HL-60 (cell line): ENCODE measurements around the gene TNRC6A.
"Not testable (repeated sequence)": the region's sequence is repeated elsewhere in the genome, so short reads cannot be mapped to it uniquely, and the experiment has no call there.

Experiments used
- DNase-seq, 2 experiments: peaks; one replicate each; pipeline ENCODE4 v3.0.0-alpha.2; 2010 to 2020; ENCODE audit warnings: low read depth in 1 of 2, low spot score in 1 of 2
- H3K27ac ChIP-seq: fragments of 250-450 bp; sonication (Bioruptor Pico); replicated peaks from 2 replicates; pipeline ENCODE4 v1.5.1; 2020; ENCODE audit warnings: mild to moderate bottlenecking, moderate library complexity
- H3K27me3 ChIP-seq: fragments of 250-450 bp; sonication (Bioruptor Pico); 2 replicates; pipeline ENCODE4 v1.5.1; 2021; ENCODE audit warnings: mild to moderate bottlenecking, moderate library complexity; ENCODE audit not compliant: insufficient read depth, poor library complexity, severe bottlenecking
- H3K4me3 ChIP-seq: replicated peaks from 2 replicates; pipeline ENCODE4 v1.5.1; 2011; ENCODE audit warnings: mild to moderate bottlenecking, control low read depth, low read length; ENCODE audit not compliant: insufficient read depth
- CTCF ChIP-seq: IDR thresholded peaks from one replicate; pipeline ENCODE4 v1.5.1; 2011; ENCODE audit warnings: low read length, control low read depth, inconsistent platforms; ENCODE audit not compliant: insufficient read depth
- GABPA ChIP-seq: IDR thresholded peaks from 2 replicates; pipeline ENCODE4 v1.6.1; 2012; ENCODE audit warnings: low read depth
- POLR2AphosphoS5 ChIP-seq: IDR thresholded peaks from 2 replicates; pipeline ENCODE4 v1.6.1; 2012; ENCODE audit warnings: low read depth
- REST ChIP-seq: IDR thresholded peaks from 2 replicates; pipeline ENCODE4 v1.6.1; 2012; ENCODE audit warnings: low read depth; ENCODE audit not compliant: insufficient replicate concordance
- SPI1 ChIP-seq: IDR thresholded peaks from 2 replicates; pipeline ENCODE4 v1.6.1; 2012; ENCODE audit warnings: low read depth, mild to moderate bottlenecking, borderline replicate concordance

The TNRC6A gene

GRCh38 chr16:24841291-24841690, 111.8 kb downstream of the TNRC6A start:
- no peak for DNase-seq
- Histone ChIP-seq H3K27ac (no peak overlapping the region), H3K4me3 (no peak overlapping the region), H3K27me3 (no peaks in the 10 kb centered on the region)
- TF ChIP-seq CTCF (no peak), REST (no peak), POLR2AphosphoS5 (no peak), GABPA (no peak), SPI1 (no peak)

DNA sequence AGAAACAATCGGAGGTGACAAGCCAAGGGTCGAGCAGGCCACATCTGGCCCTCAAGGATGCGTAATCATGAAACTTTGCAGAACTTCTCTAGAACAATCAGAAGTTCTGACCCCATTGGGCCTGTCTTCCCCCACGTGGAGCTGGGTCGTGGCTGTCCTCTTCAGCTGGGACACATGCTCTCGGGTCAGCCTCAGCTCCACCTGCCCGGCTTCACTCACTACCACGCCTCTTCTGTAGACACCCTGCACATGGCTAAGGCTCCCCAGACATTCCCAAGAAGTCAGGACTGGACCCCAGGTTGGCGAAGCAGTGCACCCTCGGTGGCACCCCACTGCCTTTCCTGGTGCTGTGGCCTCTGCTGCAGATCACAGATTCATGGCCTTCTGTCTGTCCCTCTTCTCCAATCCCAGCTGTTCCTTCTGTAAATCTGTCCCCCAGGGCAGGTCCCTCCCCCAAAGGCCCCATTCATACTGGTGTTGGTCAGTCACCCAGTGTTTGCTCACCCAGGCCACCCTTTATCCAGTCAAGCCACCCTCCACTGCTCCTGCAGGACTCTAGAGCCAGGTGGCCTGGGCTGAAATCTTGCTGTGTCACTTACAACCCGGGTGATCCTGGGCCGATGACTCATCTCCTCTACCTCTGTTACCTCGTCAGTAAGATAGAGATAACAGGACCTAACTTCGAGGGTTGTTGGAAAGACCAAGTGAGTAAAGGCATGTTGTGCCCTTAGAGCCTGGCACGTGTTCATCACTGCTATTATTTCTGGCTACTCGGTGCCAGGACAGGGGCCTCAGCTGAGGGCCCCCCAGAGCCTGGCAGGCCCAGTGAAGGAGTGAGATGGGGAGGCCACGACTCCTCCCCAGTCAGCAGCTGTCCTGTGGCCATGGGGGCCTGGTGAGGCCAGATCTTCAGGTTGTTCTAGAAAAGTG, 114.9 kb downstream of the TNRC6A start:
- Histone ChIP-seq H3K27ac (no peak overlapping the region), H3K4me3 (no peak overlapping the region), H3K27me3 (no peaks in the 10 kb centered on the region)
- no peak for DNase-seq
- no peak for TF ChIP-seq POLR2AphosphoS5
- no peak for TF ChIP-seq CTCF
- TF ChIP-seq SPI1: no peak
- no peak for TF ChIP-seq GABPA
- TF ChIP-seq REST: no peak

- not testable (repeated sequence) for H3K27me3 ChIP-seq, DNase-seq, H3K4me3 ChIP-seq, H3K27ac ChIP-seq
Observed at GRCh38 chr16:24845031-24845365, 115.5 kb downstream of the TNRC6A start.

DNA sequence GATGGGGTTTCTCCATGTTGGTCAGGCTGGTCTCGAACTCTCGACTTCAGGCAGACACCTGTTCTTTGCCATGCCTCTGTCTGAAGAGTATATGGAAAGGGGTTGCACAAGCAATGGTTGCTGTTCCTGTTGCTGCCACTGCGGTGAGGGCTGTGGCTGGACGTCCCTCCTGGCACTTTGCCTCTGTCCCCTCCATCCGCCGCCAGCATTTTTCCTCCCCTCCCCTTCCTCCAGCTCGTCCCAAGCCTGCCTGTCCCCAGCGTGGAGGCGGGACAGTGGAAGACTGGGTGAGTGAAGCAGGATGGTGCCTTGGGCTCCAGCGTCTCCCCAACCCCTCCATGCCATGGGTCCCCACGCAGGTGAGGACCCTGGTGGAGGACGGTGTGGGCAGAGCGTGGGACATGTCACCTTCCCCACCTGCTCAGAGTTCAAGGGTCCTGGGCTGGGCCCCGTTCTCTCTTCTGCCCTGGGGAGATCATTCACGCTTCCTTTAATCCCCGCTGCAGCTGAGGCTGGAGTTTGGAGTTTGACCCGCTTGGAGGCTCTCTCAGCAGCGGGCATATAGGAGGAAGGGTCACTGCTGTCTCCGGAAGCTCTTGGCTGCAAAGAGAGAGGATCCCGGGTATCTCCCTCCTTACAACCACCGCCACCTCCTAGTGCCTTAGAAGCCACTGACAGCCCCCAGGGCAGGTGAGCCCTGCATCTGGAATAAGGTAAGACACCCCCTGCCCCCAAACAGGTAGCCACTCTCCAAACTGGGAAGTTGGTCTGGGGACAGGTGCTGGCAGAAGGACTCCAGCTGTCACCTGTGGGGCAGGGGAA, 116.5 kb downstream of the TNRC6A start, which contains the start of gene SLC5A11:
SLC5A11 (plus strand) TSS at position 238 of the 822 bp plus-strand sequence. CDS start 12,681 bp downstream, outside the sequence.
- no peaks in the 10 kb centered on the region for H3K27me3 ChIP-seq
- no peak for DNase-seq
- TF ChIP-seq GABPA (no peak), POLR2AphosphoS5 (no peak), REST (no peak), CTCF (no peak), SPI1 (no peak)
- no peak within 1 kb of the TSS for H3K4me3 ChIP-seq
- no peak within 1 kb of the TSS for H3K27ac ChIP-seq
